Progenitor cell of endocrine pancreas (in vitro differentiated cells): ENCODE results near the gene DCLK2. TPM values are rescaled to one million over a fixed set of nuclear protein-coding genes. Genes with fewer than 3 reads are reported as not detected.

Experiments used
- DNase-seq: peaks from one replicate; pipeline ENCODE4 v3.0.0; 2021; ENCODE audit warnings: low spot score; ENCODE audit not compliant: unreplicated experiment
- H3K27ac Mint-ChIP-seq: 2 replicates; pipeline ENCODE4 v1.8.0; 2021; ENCODE audit warnings: mild to moderate bottlenecking, moderate library complexity, mixed read lengths
- H3K27me3 Mint-ChIP-seq: 2 replicates; pipeline ENCODE4 v1.8.0; 2021; ENCODE audit warnings: mixed read lengths
- H3K36me3 Mint-ChIP-seq: 2 replicates; pipeline ENCODE4 v1.8.0; 2022; ENCODE audit warnings: mixed read lengths; ENCODE audit not compliant: insufficient read depth
- H3K4me1 Mint-ChIP-seq: 2 replicates; pipeline ENCODE4 v1.8.0; 2021; ENCODE audit warnings: low read depth, mixed read lengths
- H3K4me3 Mint-ChIP-seq: 2 replicates; pipeline ENCODE4 v1.8.0; 2021; ENCODE audit warnings: low read depth, mild to moderate bottlenecking, moderate library complexity, mixed read lengths
- H3K9me3 Mint-ChIP-seq: 2 replicates; pipeline ENCODE4 v1.8.0; 2021; ENCODE audit warnings: low read depth, mixed read lengths
- total RNA-seq: library from RNA; stranded (reverse); gene quantifications from 2 replicates; pipeline ENCODE4 v1.2.1, GENCODE V29; 2021
- TF ChIP-seq, protein P1 (sequence below): fragments of 200-600 bp; sonication (generic); IDR thresholded peaks from one replicate; pipeline ENCODE4 v1.5.0; 2021; ENCODE audit warnings: antibody characterized with exemption, mild to moderate bottlenecking; ENCODE audit not compliant: unreplicated experiment

The DCLK2 gene
- total RNA-seq, 1 donor from 2014 or later, result 7.2 TPM

DNA sequence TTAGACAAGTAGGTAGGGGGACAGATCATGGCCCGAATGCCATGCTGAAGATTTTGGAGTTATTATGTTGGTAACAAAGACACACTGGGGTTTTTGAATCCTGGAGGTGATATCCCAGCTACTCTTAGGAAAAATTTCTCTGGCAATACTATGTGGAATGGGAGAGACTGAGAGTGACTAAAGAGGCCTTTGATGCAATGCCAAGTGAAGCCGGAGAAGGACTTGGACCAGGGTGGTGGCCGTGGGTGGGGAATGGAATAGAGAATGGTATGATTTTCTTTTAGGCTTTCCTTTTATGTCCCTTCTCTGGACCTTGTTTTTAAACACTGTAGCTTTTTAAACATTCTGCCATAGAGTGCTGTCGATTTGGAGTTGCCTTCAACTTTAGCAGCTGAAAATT is 141.6 kb downstream of the DCLK2 start:
- H3K4me3 Mint-ChIP-seq, result no peak overlapping the region
- no peak for DNase-seq
- TF ChIP-seq, protein P1, sequence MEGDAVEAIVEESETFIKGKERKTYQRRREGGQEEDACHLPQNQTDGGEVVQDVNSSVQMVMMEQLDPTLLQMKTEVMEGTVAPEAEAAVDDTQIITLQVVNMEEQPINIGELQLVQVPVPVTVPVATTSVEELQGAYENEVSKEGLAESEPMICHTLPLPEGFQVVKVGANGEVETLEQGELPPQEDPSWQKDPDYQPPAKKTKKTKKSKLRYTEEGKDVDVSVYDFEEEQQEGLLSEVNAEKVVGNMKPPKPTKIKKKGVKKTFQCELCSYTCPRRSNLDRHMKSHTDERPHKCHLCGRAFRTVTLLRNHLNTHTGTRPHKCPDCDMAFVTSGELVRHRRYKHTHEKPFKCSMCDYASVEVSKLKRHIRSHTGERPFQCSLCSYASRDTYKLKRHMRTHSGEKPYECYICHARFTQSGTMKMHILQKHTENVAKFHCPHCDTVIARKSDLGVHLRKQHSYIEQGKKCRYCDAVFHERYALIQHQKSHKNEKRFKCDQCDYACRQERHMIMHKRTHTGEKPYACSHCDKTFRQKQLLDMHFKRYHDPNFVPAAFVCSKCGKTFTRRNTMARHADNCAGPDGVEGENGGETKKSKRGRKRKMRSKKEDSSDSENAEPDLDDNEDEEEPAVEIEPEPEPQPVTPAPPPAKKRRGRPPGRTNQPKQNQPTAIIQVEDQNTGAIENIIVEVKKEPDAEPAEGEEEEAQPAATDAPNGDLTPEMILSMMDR, result no peak
- H3K36me3 Mint-ChIP-seq, result no peaks in the 10 kb centered on the region
- peaks cover 4% of the 10 kb centered on the region for H3K4me1 Mint-ChIP-seq
- no peak overlapping the region for H3K27ac Mint-ChIP-seq
- no peaks in the 10 kb centered on the region for H3K9me3 Mint-ChIP-seq
- no peaks in the 10 kb centered on the region for H3K27me3 Mint-ChIP-seq

DNA sequence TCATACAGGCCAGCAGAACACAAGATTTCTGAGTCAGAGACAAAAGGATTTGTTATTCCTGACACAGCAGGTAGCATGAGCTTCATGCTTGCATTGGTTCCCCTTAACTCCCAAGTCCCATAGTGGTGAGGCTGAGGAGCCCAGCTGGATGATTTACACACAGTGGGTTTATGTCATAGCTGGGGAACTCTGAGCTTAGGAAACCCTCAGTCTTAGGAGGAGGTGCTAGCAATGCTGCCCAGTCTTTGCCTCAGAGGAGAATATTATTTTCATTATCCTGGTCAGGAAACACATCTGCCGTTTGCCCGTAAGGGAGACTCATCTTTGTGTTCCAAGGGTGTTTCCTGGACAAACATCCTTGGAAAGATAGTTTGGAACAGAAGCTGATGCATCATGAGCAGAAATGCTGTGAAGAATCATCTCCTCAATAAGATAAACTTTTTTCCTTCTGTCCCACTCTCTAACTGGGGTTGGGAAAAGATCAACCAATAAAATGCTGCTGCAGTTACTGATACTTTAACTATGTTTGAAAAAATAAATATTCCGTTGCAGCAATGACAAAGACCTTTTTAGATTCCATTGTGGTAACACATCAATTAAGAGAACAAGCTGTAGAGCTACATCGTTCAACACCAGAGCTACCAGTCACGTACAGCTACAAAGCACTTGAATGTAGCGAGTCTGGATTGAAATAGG is 146.8 kb downstream of the DCLK2 start:
- H3K36me3 Mint-ChIP-seq, result no peaks in the 10 kb centered on the region
- H3K4me1 Mint-ChIP-seq, result peaks cover under 1% of the 10 kb centered on the region
- no peak for DNase-seq
- no peak overlapping the region for H3K27ac Mint-ChIP-seq
- TF ChIP-seq, protein P1, result no peak
- H3K4me3 Mint-ChIP-seq, result no peak overlapping the region
- no peaks in the 10 kb centered on the region for H3K27me3 Mint-ChIP-seq
- no peaks in the 10 kb centered on the region for H3K9me3 Mint-ChIP-seq

DNA sequence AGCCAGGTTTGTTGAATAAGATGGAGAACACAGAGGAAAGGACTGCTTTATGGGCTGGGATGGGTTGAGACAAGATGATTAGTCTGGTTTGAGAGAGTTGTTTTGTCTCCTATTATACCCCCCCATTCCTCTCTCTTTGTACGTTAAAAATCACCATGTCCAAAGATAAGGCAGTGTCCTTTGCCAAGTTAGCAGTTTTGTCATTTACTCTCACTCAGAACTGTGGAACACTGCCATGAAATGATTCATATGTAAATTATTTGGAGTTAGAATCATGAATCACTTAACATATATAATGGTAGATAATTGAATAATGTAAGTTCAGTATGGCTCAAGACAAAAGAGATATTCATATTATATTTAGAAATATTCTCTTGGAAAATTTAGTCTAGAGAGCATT is 151.3 kb downstream of the DCLK2 start:
- Mint-ChIP-seq H3K36me3 (peaks cover 5% of the 10 kb centered on the region), H3K4me3 (no peak overlapping the region), H3K9me3 (no peaks in the 10 kb centered on the region), H3K27ac (no peak overlapping the region), H3K4me1 (peaks cover 15% of the 10 kb centered on the region), H3K27me3 (no peaks in the 10 kb centered on the region)
- no peak for DNase-seq
- TF ChIP-seq, protein P1, result no peak

- Mint-ChIP-seq H3K27me3 (no peaks in the 10 kb centered on the region), H3K27ac (no peak overlapping the region), H3K36me3 (peaks cover 5% of the 10 kb centered on the region), H3K9me3 (no peaks in the 10 kb centered on the region), H3K4me1 (peaks cover 15% of the 10 kb centered on the region), H3K4me3 (no peak overlapping the region)
- no peak for DNase-seq
- TF ChIP-seq, protein P1, result no peak
Measured at GRCh38 chr4:150230561-150230960, 152.3 kb downstream of the DCLK2 start.

- Mint-ChIP-seq H3K27ac (no peak overlapping the region), H3K27me3 (no peaks in the 10 kb centered on the region), H3K9me3 (no peaks in the 10 kb centered on the region), H3K36me3 (peaks cover 5% of the 10 kb centered on the region), H3K4me3 (no peak overlapping the region), H3K4me1 (peaks cover 15% of the 10 kb centered on the region)
- DNase-seq, result no peak
- TF ChIP-seq, protein P1, result no peak
Measured at GRCh38 chr4:150231107-150231770, 153.0 kb downstream of the DCLK2 start.
